BLaER1 treated with 17β-estradiol and CSF1 and Interleukin-3, amounts not matched to agents 10 nM and 100 nM (cell line): ENCODE data around the gene NADK.

Source experiments
- H3K27ac ChIP-seq, 11 experiments: shearing (Covaris generic); formaldehyde crosslinking; 2 replicates each; pipeline ENCODE4 v1.8.1; 2022
- H3K27me3 ChIP-seq, 11 experiments: shearing (Covaris generic); formaldehyde crosslinking; 2 replicates each; pipeline ENCODE4 v1.8.1; 2022
- H3K36me3 ChIP-seq, 11 experiments: shearing (Covaris generic); formaldehyde crosslinking; 2 replicates each; pipeline ENCODE4 v1.8.1; 2022
- H3K4me1 ChIP-seq, 10 experiments: shearing (Covaris generic); formaldehyde crosslinking; 2 replicates each; pipeline ENCODE4 v1.8.1; 2022
- H3K4me2 ChIP-seq, 11 experiments: shearing (Covaris generic); formaldehyde crosslinking; 2 replicates each; pipeline ENCODE4 v1.8.1; 2022
- H3K4me3 ChIP-seq, 10 experiments: shearing (Covaris generic); formaldehyde crosslinking; 2 replicates each; pipeline ENCODE4 v1.8.1; 2022
- H3K9ac ChIP-seq, 11 experiments: shearing (Covaris generic); formaldehyde crosslinking; 2 replicates each; pipeline ENCODE4 v1.8.1; 2022
- H3K9me3 ChIP-seq, 11 experiments: shearing (Covaris generic); formaldehyde crosslinking; replicated peaks in 1 of 11; 2 replicates each; pipeline ENCODE4 v1.8.1; 2022
- H4K20me1 ChIP-seq, 11 experiments: shearing (Covaris generic); formaldehyde crosslinking; 2 replicates each; pipeline ENCODE4 v1.8.1; 2022
- Cebpa-rat ChIP-seq, 11 experiments: shearing (Covaris generic); IDR thresholded peaks; 2 replicates each; pipeline ENCODE4 v1.8.1; 2022

Gene NADK

DNA sequence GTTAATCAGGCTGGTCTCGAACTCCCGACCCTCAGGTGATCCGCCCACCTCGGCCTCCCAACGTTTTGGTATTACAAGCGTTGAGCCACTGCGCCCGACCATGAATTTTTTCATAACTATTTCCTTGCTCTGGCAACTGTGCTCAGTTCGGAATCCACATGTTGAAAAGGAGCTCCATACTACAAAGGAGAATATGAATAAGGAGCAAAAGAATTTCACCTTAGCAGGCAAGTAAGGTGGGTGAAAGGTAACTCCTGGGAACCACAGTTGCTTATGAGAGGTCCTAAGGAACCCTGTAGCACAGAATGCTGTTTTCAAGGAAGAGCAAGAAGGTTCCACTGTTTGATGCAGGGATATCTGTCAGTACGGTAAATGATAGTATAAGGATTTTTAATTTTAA, 29.9 kb upstream of the NADK start:
- H3K4me3 ChIP-seq, result no peak overlapping the region
- peaks cover 75 to 100% (median 97%) of the 10 kb centered on the region in 11 experiments for H4K20me1 ChIP-seq
- TF ChIP-seq Cebpa-rat (IDR thresholded peaks at IDR 0.05), result no peak
- H3K9me3 ChIP-seq, result no peaks in the 10 kb centered on the region
- H3K36me3 ChIP-seq, result peaks cover 95 to 100% (median 99%) of the 10 kb centered on the region in 11 experiments
- H3K9ac ChIP-seq, result no peak overlapping the region
- H3K27me3 ChIP-seq, result no peaks in the 10 kb centered on the region
- no peak overlapping the region for H3K27ac ChIP-seq
- H3K4me1 ChIP-seq, result peaks cover 0 to 6% (median 2%) of the 10 kb centered on the region in 10 experiments; a peak in 9 of 20 replicates
- H3K4me2 ChIP-seq, result no peak overlapping the region

DNA sequence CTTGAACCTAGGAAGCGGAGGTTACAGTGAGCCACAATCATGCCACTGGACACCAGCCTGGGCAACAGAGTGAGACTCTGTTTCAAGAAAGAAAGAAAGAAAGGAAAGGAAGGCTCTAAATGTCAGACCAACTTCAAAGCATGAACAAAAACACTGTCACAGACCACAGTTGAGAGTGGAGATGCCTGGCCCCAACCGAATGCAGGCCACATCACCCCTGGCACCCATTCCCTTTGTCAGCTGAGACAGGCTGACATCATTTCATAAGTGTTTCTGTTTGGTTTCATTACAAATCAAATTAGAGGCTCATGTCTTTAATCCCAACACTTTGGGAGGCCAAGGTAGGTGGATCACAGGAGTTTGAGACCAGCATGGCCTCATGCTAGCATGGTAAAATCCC, 28.6 kb upstream of the NADK start:
- peaks cover 97 to 100% (median 100%) of the 10 kb centered on the region in 11 experiments for H3K36me3 ChIP-seq

DNA sequence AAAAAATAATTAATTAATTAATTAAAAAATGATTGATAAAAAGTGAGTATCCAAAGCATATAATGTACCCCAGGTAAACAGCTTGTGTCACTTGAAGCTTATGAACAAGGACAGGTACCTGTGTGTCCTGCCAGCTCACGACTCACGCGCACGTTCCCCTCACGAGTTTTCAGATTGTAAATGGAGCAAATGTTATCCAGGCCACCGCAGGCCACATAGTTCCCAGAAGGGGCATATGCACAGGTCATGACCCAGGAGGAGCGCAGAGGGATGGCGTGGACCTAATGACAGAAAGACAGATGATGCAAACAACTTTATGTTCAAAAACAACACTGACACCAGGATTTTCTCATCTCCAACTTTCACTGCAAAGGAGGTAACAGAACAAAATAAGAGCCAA, 26.0 kb upstream of the NADK start:
- no peaks in the 10 kb centered on the region for H3K27me3 ChIP-seq
- H3K9me3 ChIP-seq, result no peaks in the 10 kb centered on the region
- H3K4me2 ChIP-seq, result no peak overlapping the region
- no peak for TF ChIP-seq Cebpa-rat (IDR thresholded peaks at IDR 0.05)
- no peak overlapping the region for H3K4me3 ChIP-seq
- peaks cover 5 to 44% (median 31%) of the 10 kb centered on the region in 10 experiments; a peak in 17 of 20 replicates for H3K4me1 ChIP-seq
- no peak overlapping the region for H3K27ac ChIP-seq
- H4K20me1 ChIP-seq, result peaks cover 88 to 100% (median 98%) of the 10 kb centered on the region in 11 experiments
- no peak overlapping the region for H3K9ac ChIP-seq
- H3K36me3 ChIP-seq, result peaks cover 97 to 100% (median 100%) of the 10 kb centered on the region in 11 experiments

More for the DNA sequence above, 28.6 kb upstream of the NADK start:
- no peak for TF ChIP-seq Cebpa-rat (IDR thresholded peaks at IDR 0.05)
- Histone ChIP-seq H3K4me3 (no peak overlapping the region), H3K9me3 (no peaks in the 10 kb centered on the region), H3K27me3 (no peaks in the 10 kb centered on the region), H3K4me1 (peaks cover 0 to 19% (median 16%) of the 10 kb centered on the region in 10 experiments; a peak in 12 of 20 replicates), H3K27ac (no peak overlapping the region), H3K9ac (0 out of 22 replicates have a peak overlapping the region, but pooled peaks of 1 of the 11 experiments have one; percentile 18), H4K20me1 (peaks cover 78 to 100% (median 98%) of the 10 kb centered on the region in 11 experiments), H3K4me2 (no peak overlapping the region)

DNA sequence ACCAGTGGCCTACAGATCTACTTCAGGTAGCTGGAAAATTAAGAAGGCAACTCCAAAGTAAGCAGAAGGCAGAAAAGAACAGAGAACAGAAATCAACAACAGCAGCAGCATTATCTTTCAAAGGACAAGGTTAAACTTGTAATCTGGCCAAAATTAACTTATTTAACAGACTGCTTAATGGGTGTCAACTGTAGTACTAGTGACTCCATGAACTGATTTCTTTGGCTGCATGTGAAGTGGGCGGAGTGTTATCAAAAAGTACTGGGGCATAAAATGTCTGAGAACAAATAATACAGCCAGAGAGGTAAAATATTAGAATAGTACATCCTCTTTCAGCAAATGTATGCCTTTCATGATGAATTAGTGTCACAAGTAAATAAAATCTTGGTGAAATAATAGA, 24.6 kb upstream of the NADK start:
- Histone ChIP-seq H3K9ac (no peak overlapping the region), H4K20me1 (peaks cover 86 to 100% (median 98%) of the 10 kb centered on the region in 11 experiments), H3K4me3 (no peak overlapping the region), H3K4me1 (peaks cover 14 to 44% (median 32%) of the 10 kb centered on the region in 10 experiments), H3K4me2 (no peak overlapping the region), H3K27me3 (no peaks in the 10 kb centered on the region), H3K27ac (no peak overlapping the region; a peak in 1 of 22 replicates), H3K9me3 (no peaks in the 10 kb centered on the region), H3K36me3 (peaks cover 96 to 100% (median 100%) of the 10 kb centered on the region in 11 experiments)
- TF ChIP-seq Cebpa-rat (IDR thresholded peaks at IDR 0.05), result no peak

DNA sequence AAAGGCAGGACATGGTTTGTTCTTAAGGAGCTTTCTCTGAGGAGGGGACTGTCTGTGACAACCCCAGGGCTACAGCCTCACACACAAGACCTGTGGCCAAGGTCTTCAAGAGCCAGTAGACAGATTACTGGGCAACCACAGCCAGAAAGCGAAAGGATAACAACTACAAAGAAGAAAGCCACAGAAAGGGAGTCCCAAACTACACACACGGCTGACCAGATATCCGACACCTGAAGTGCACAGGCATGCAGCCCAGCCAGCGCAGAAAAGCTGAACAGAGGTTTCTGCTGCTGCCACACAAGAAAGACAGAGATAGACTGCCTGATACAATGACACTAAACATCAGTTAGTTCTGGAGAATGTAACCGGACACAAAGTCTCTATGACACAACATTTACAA, 21.4 kb upstream of the NADK start:
- Histone ChIP-seq H4K20me1 (peaks cover 90 to 100% (median 99%) of the 10 kb centered on the region in 11 experiments), H3K9ac (peak overlapping the region in 2 of 11 experiments; percentile 31 to 41; a peak in 2 of 22 replicates), H3K9me3 (no peaks in the 10 kb centered on the region), H3K4me3 (no peak overlapping the region), H3K36me3 (peaks cover 97 to 100% (median 100%) of the 10 kb centered on the region in 11 experiments), H3K27me3 (no peaks in the 10 kb centered on the region), H3K4me1 (peaks cover 18 to 45% (median 32%) of the 10 kb centered on the region in 10 experiments), H3K4me2 (peak overlapping the region in 2 of 11 experiments; percentile 1 to 67; a peak in 1 of 22 replicates), H3K27ac (peak overlapping the region in 6 of 11 experiments; percentile 0 to 45 (median 10); a peak in 5 of 22 replicates)
- no peak for TF ChIP-seq Cebpa-rat (IDR thresholded peaks at IDR 0.05)

- Histone ChIP-seq H3K36me3 (peaks cover 98 to 100% (median 100%) of the 10 kb centered on the region in 11 experiments), H3K4me3 (no peak overlapping the region), H3K9ac (0 out of 22 replicates have a peak overlapping the region, but pooled peaks of 1 of the 11 experiments have one; percentile 1), H3K27ac (peak overlapping the region in 1 of 11 experiments; percentile 34; a peak in 1 of 22 replicates), H3K4me2 (peak overlapping the region in 2 of 11 experiments; percentile 38 to 46; a peak in 1 of 22 replicates), H3K27me3 (no peaks in the 10 kb centered on the region), H3K9me3 (no peaks in the 10 kb centered on the region), H3K4me1 (peaks cover 18 to 38% (median 28%) of the 10 kb centered on the region in 10 experiments), H4K20me1 (peaks cover 95 to 100% (median 100%) of the 10 kb centered on the region in 11 experiments)
- TF ChIP-seq Cebpa-rat (IDR thresholded peaks at IDR 0.05), result no peak
These were observed 19.6 kb upstream of the NADK start for GRCh38 chr1:1797731-1798341.

DNA sequence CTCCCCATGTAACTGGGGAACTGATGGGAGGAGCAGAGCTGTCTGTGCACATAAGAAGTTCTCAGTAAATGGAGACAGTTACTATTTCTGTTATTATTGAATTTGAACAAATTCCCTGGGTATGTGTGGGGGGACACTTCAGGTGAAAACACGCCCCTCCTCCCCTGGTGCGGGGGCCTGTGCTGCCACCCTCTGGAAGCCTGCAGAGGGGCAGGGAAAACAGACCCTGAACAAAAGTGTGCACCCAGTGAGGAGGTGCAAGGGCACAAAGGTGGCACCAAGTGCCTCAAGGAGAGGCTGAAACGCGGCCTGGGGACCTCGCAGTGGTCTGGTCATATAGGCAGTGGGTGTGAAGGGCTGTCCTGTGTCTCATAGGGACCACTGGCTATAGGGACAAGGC, 18.2 kb upstream of the NADK start:
- H3K9ac ChIP-seq, result peak overlapping the region in 1 of 11 experiments; percentile 27; a peak in 1 of 22 replicates
- peaks cover 92 to 100% (median 100%) of the 10 kb centered on the region in 11 experiments for H4K20me1 ChIP-seq
- no peak overlapping the region for H3K27ac ChIP-seq
- H3K4me1 ChIP-seq, result peaks cover 12 to 33% (median 23%) of the 10 kb centered on the region in 10 experiments
- no peak overlapping the region for H3K4me3 ChIP-seq
- no peaks in the 10 kb centered on the region for H3K27me3 ChIP-seq
- H3K4me2 ChIP-seq, result no peak overlapping the region
- H3K9me3 ChIP-seq, result no peaks in the 10 kb centered on the region
- H3K36me3 ChIP-seq, result peaks cover 98 to 100% (median 100%) of the 10 kb centered on the region in 11 experiments
- TF ChIP-seq Cebpa-rat (IDR thresholded peaks at IDR 0.05), result no peak

DNA sequence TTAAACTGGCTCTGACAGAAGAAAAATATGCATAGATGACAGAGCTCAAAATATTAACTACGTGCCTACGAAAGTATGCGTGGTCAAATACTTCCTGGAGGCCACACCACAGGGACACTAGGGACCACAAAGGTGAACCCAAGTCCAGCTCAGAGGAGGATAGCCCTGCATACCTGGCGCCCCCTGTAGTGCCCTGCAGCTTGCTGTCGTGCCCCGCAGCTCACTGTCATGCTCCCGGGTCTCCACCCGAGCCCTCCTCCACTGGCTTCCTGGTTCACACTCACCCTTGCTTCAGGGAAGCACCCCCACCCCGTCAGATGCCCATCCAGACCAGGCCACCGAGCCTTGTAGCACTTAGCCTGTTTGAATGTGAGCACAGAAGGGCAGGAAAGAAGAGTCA, 16.7 kb upstream of the NADK start:
- H3K36me3 ChIP-seq, result peaks cover 98 to 100% (median 100%) of the 10 kb centered on the region in 11 experiments
- H3K27ac ChIP-seq, result no peak overlapping the region

More for the DNA sequence above, 16.7 kb upstream of the NADK start:
- Histone ChIP-seq H3K9me3 (no peaks in the 10 kb centered on the region), H3K4me1 (peaks cover 17 to 40% (median 25%) of the 10 kb centered on the region in 10 experiments), H3K27me3 (no peaks in the 10 kb centered on the region), H4K20me1 (peaks cover 92 to 100% (median 100%) of the 10 kb centered on the region in 11 experiments), H3K4me3 (no peak overlapping the region), H3K4me2 (no peak overlapping the region), H3K9ac (no peak overlapping the region)
- no peak for TF ChIP-seq Cebpa-rat (IDR thresholded peaks at IDR 0.05)
